GM18508 (cell line): Measurements from ENCODE around the gene COL27A1.

Experiments used
- ATAC-seq: cut with Tn5 transposase; IDR thresholded peaks from one replicate; pipeline ENCODE4 v1.9.1; 2021; ENCODE audit warnings: moderate number of reproducible peaks; ENCODE audit not compliant: insufficient read depth, unreplicated experiment

COL27A1 gene

GRCh38 chr9:114278881-114279570 lies 123.7 kb downstream of the COL27A1 start:
- no peak for ATAC-seq

- no peak for ATAC-seq
Observed at GRCh38 chr9:114279693-114280092, 124.4 kb downstream of the COL27A1 start.

GRCh38 chr9:114280636-114281472 lies 125.5 kb downstream of the COL27A1 start:
- no peak for ATAC-seq

- no peak for ATAC-seq
Observed at GRCh38 chr9:114281473-114282103, 126.3 kb downstream of the COL27A1 start.

- ATAC-seq: no peak
Observed at GRCh38 chr9:114282104-114282485, 126.8 kb downstream of the COL27A1 start.

GRCh38 chr9:114282507-114282906 lies 127.2 kb downstream of the COL27A1 start:
- ATAC-seq: no peak

- no peak for ATAC-seq
Observed at GRCh38 chr9:114282926-114283325, 127.6 kb downstream of the COL27A1 start.

GRCh38 chr9:114283551-114284111 lies 128.3 kb downstream of the COL27A1 start:
- no peak for ATAC-seq

- no peak for ATAC-seq
Observed at GRCh38 chr9:114284316-114285060, 129.2 kb downstream of the COL27A1 start.

GRCh38 chr9:114285166-114285867 lies 130.0 kb downstream of the COL27A1 start:
- no peak for ATAC-seq

- ATAC-seq: no peak
Observed at GRCh38 chr9:114286146-114286679, 130.9 kb downstream of the COL27A1 start.

GRCh38 chr9:114287001-114287762 lies 131.8 kb downstream of the COL27A1 start:
- no peak for ATAC-seq

GRCh38 chr9:114287763-114288192 lies 132.4 kb downstream of the COL27A1 start:
- no peak for ATAC-seq

GRCh38 chr9:114288193-114289091 lies 133.1 kb downstream of the COL27A1 start:
- ATAC-seq: no peak

GRCh38 chr9:114289106-114289505 lies 133.8 kb downstream of the COL27A1 start:
- no peak for ATAC-seq

GRCh38 chr9:114289571-114290481 lies 134.5 kb downstream of the COL27A1 start:
- ATAC-seq: no peak

- no peak for ATAC-seq
Observed at GRCh38 chr9:114290561-114290986, 135.2 kb downstream of the COL27A1 start.
